Measurements from ENCODE around the gene XIRP2. TPM values are rescaled to one million over a fixed set of nuclear protein-coding genes. Genes with fewer than 3 reads are reported as not detected.

Gene XIRP2
- total and polyA plus RNA-seq, 4 donors, result under 0.01 to 0.14 (median 0.01) TPM; not detected in 1

DNA sequence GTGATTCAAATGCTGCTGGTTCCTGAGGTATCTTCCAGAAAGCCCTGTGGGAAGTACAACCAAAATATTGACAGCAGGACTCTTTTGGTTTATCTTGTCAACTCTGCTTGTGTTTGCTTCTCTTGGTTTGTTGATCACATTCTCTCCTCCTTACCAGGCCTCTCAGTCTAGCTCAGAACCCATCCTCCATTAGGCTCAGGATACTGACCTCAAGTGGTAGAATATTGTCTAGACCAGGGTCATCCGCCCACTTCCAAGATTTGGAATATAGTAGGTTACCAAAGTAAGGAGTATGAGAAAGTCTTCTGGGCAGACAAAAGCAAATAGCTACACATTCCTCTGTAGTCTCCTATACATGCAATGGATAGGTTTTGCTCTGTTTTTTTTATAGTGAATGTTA is 56.6 kb downstream of the XIRP2 start:
- DNase-seq (ENCODE audit: low spot score), result no peak
- TF ChIP-seq HNF4G (IDR thresholded peaks at IDR 0.05) (no peak), NR2F2 (IDR thresholded peaks at IDR 0.05) (no peak), RAD21 (IDR thresholded peaks at IDR 0.05) (no peak), HNF4A (conservative IDR thresholded peaks at IDR 0.05) (no peak), GABPA (IDR thresholded peaks at IDR 0.05 in 1 of 2, conservative IDR thresholded peaks at IDR 0.05 in 1 of 2) (no peak)
- H3K36me3 ChIP-seq (ENCODE audit: control insufficient read depth in 4 of 4, insufficient read depth in 3 of 4, low read depth in 1 of 4, low read length in 3 of 4), result no peaks in the 10 kb centered on the region
- no peak overlapping the region for H3K9ac ChIP-seq (ENCODE audit: low read depth in 1 of 2, low read length in 2 of 2)
- H3K4me1 ChIP-seq (ENCODE audit: control insufficient read depth in 4 of 4, insufficient read depth in 4 of 4, low read length in 3 of 4), result no peaks in the 10 kb centered on the region
- no peaks in the 10 kb centered on the region for H3K27me3 ChIP-seq (ENCODE audit: control insufficient read depth in 4 of 4, insufficient read depth in 4 of 4, low read length in 3 of 4)
- no peak overlapping the region for H3K4me3 ChIP-seq (ENCODE audit: low read depth in 1 of 3, low read length in 3 of 3)
- WGBS, result 89% methylated on average over 1 of the region's 1 CpG
- H3K27ac ChIP-seq (ENCODE audit: low read depth in 1 of 2, low read length in 2 of 2), result no peak overlapping the region
- H3K9me3 ChIP-seq (ENCODE audit: control insufficient read depth in 4 of 4, low read length in 3 of 4), result no peaks in the 10 kb centered on the region

- Histone ChIP-seq H3K36me3 (ENCODE audit: control insufficient read depth in 4 of 4, insufficient read depth in 3 of 4, low read depth in 1 of 4, low read length in 3 of 4) (no peaks in the 10 kb centered on the region), H3K9ac (ENCODE audit: low read depth in 1 of 2, low read length in 2 of 2) (no peak overlapping the region), H3K4me1 (ENCODE audit: control insufficient read depth in 4 of 4, insufficient read depth in 4 of 4, low read length in 3 of 4) (no peaks in the 10 kb centered on the region), H3K27me3 (ENCODE audit: control insufficient read depth in 4 of 4, insufficient read depth in 4 of 4, low read length in 3 of 4) (peaks cover 0 to 2% (median 0%) of the 10 kb centered on the region in 4 donors), H3K9me3 (ENCODE audit: control insufficient read depth in 4 of 4, low read length in 3 of 4) (no peaks in the 10 kb centered on the region), H3K27ac (ENCODE audit: low read depth in 1 of 2, low read length in 2 of 2) (no peak overlapping the region), H3K4me3 (ENCODE audit: low read depth in 1 of 3, low read length in 3 of 3) (no peak overlapping the region)
- TF ChIP-seq FOXA1 (IDR thresholded peaks at IDR 0.05), result no peak
- TF ChIP-seq REST (IDR thresholded peaks at IDR 0.05), result no peak
- TF ChIP-seq RAD21 (IDR thresholded peaks at IDR 0.05), result no peak
- TF ChIP-seq NR2F2 (IDR thresholded peaks at IDR 0.05), result no peak
- 27% methylated on average over 3 of the region's 3 CpGs for WGBS
- no peak for DNase-seq (ENCODE audit: low spot score)
These were observed 69.4 kb downstream of the XIRP2 start for GRCh38 chr2:166957686-166958085.

DNA sequence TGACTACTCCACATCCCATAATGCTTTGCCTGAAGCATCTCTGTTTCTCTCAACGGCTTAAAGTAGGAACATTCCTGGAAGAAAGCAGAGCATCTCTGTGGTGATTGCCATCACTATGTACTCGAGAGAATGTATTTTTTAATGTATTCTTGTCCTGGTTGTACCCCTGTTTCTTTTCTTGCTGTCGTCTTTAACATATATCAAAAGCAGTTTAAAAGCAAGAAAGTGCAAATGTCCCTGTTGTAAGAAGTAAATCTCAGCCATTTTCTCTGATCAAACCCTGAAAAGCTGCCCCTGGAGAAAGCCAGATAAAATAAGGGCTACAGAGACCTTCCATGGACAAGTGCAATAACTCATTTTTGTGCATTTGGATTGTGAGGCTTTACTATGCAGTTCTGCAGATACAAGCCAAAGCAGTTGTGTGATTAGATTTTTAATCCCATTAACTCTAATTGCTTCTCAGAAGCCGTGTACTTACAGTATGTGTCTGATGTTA is 70.8 kb downstream of the XIRP2 start:
- WGBS, result 59% methylated on average over 4 of the region's 4 CpGs
- TF ChIP-seq GABPA (IDR thresholded peaks at IDR 0.05 in 1 of 2, conservative IDR thresholded peaks at IDR 0.05 in 1 of 2), result no peak
- TF ChIP-seq FOXA2 (IDR thresholded peaks at IDR 0.05), result no peak
- no peak for DNase-seq (ENCODE audit: low spot score)
- Histone ChIP-seq H3K27ac (ENCODE audit: low read depth in 1 of 2, low read length in 2 of 2) (no peak overlapping the region), H3K9ac (ENCODE audit: low read depth in 1 of 2, low read length in 2 of 2) (no peak overlapping the region), H3K4me1 (ENCODE audit: control insufficient read depth in 4 of 4, insufficient read depth in 4 of 4, low read length in 3 of 4) (no peaks in the 10 kb centered on the region), H3K4me3 (ENCODE audit: low read depth in 1 of 3, low read length in 3 of 3) (no peak overlapping the region), H3K27me3 (ENCODE audit: control insufficient read depth in 4 of 4, insufficient read depth in 4 of 4, low read length in 3 of 4) (no peaks in the 10 kb centered on the region), H3K36me3 (ENCODE audit: control insufficient read depth in 4 of 4, insufficient read depth in 3 of 4, low read depth in 1 of 4, low read length in 3 of 4) (no peaks in the 10 kb centered on the region), H3K9me3 (ENCODE audit: control insufficient read depth in 4 of 4, low read length in 3 of 4) (no peaks in the 10 kb centered on the region)

DNA sequence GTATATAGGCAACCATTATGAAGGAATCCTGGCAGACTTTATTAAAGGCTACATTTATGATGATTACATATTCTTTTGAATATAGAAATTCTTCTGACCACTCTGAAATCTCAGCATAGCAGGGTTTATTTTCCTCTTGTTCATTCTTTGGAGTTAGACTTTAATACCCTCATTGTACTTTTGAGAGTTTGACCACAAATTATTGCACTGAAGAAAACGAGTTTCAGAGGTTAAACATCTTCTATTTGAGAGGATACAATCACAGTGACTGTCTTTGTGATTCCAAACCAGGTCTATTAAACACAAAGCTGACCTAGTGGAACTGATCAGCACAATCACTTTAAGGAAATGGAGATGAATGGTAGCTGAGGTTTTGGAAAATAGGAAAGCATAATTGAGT is 71.3 kb downstream of the XIRP2 start:
- no peak for TF ChIP-seq TAF1 (conservative IDR thresholded peaks at IDR 0.05)
- TF ChIP-seq HNF4G (IDR thresholded peaks at IDR 0.05), result no peak
- TF ChIP-seq FOXA1 (IDR thresholded peaks at IDR 0.05), result no peak
- TF ChIP-seq SP1 (IDR thresholded peaks at IDR 0.05), result no peak
- no peak for TF ChIP-seq NR2F2 (IDR thresholded peaks at IDR 0.05)
- no peak for TF ChIP-seq ATF3 (IDR thresholded peaks at IDR 0.05)
- TF ChIP-seq RXRA (IDR thresholded peaks at IDR 0.05), result no peak
- no peak for DNase-seq (ENCODE audit: low spot score)

More for the DNA sequence above, 71.3 kb downstream of the XIRP2 start:
- H3K4me3 ChIP-seq (ENCODE audit: low read depth in 1 of 3, low read length in 3 of 3), result no peak overlapping the region
- no peak overlapping the region for H3K9ac ChIP-seq (ENCODE audit: low read depth in 1 of 2, low read length in 2 of 2)
- no peak overlapping the region for H3K27ac ChIP-seq (ENCODE audit: low read depth in 1 of 2, low read length in 2 of 2)
- H3K27me3 ChIP-seq (ENCODE audit: control insufficient read depth in 4 of 4, insufficient read depth in 4 of 4, low read length in 3 of 4), result no peaks in the 10 kb centered on the region
- no peaks in the 10 kb centered on the region for H3K9me3 ChIP-seq (ENCODE audit: control insufficient read depth in 4 of 4, low read length in 3 of 4)
- WGBS, result 36% methylated on average over 1 of the region's 1 CpG
- no peaks in the 10 kb centered on the region for H3K36me3 ChIP-seq (ENCODE audit: control insufficient read depth in 4 of 4, insufficient read depth in 3 of 4, low read depth in 1 of 4, low read length in 3 of 4)
- H3K4me1 ChIP-seq (ENCODE audit: control insufficient read depth in 4 of 4, insufficient read depth in 4 of 4, low read length in 3 of 4), result no peaks in the 10 kb centered on the region

All from liver (tissue), 9 donors.